ENCODE measurements around the gene SLC1A7. TPM values are rescaled to one million over a fixed set of nuclear protein-coding genes. Genes with fewer than 3 reads are reported as not detected.

SLC1A7 gene
- polyA plus RNA-seq, 1 donor (not counting 4 experiments of a cell fraction or from before 2014, with no cell fraction given): not detected

- no peaks in the 10 kb centered on the region for H3K36me3 ChIP-seq (ENCODE audit: control insufficient read depth in 2 of 2, extremely low read depth in 1 of 2, insufficient read depth in 2 of 2, low read length in 2 of 2)
- no peak overlapping the region for H3K27ac ChIP-seq (ENCODE audit: control insufficient read depth, insufficient read depth, low read length)
- H3K79me2 ChIP-seq (ENCODE audit: control insufficient read depth, insufficient read depth, low read length): no peaks in the 10 kb centered on the region
- FAIRE-seq (no peak), DNase-seq (ENCODE audit: low read depth, low spot score) (no peak)
- dilution Hi-C loops (cut with MboI; ENCODE audit: extremely low pct_ligation_motif_present, low sequenced_read_pairs): no loop called here
- H3K4me3 ChIP-seq (ENCODE audit: control insufficient read depth in 2 of 3, extremely low read depth in 1 of 3, insufficient read depth in 2 of 3, low read depth in 1 of 3, low read length in 3 of 3): no peak overlapping the region
- H3K4me1 ChIP-seq (ENCODE audit: control insufficient read depth, extremely low read depth, insufficient read depth, low read length): no peaks in the 10 kb centered on the region
- H3K9ac ChIP-seq (ENCODE audit: control insufficient read depth, extremely low read depth, insufficient read depth, low read length): no peak overlapping the region
- H3K9me1 ChIP-seq (ENCODE audit: control insufficient read depth, extremely low read depth, insufficient read depth, low read length): no peaks in the 10 kb centered on the region
- no peaks in the 10 kb centered on the region for H4K20me1 ChIP-seq (ENCODE audit: control insufficient read depth, extremely low read depth, insufficient read depth, low read length)
- H3K9me3 ChIP-seq (ENCODE audit: control insufficient read depth, low read depth, low read length): no peaks in the 10 kb centered on the region
- no peak overlapping the region for H3K4me2 ChIP-seq (ENCODE audit: control insufficient read depth, extremely low read depth, insufficient read depth, low read depth, low read length)
- TF ChIP-seq CTCF (optimal IDR thresholded peaks at IDR 0.05 in 1 of 3, IDR thresholded peaks at IDR 0.05 in 1 of 3, conservative IDR thresholded peaks at IDR 0.05 in 1 of 3; ENCODE audit: extremely low read depth in 1 of 3, insufficient read depth in 2 of 3, low read length in 3 of 3): no peak
- H3K27me3 ChIP-seq (ENCODE audit: control insufficient read depth, extremely low read depth, insufficient read depth, low read length): peaks cover 6% of the 10 kb centered on the region
- no peak overlapping the region for H2AFZ ChIP-seq (ENCODE audit: control insufficient read depth, low read length)
These were observed 16.6 kb downstream of the SLC1A7 start for GRCh38 chr1:53125623-53126360.

DNA sequence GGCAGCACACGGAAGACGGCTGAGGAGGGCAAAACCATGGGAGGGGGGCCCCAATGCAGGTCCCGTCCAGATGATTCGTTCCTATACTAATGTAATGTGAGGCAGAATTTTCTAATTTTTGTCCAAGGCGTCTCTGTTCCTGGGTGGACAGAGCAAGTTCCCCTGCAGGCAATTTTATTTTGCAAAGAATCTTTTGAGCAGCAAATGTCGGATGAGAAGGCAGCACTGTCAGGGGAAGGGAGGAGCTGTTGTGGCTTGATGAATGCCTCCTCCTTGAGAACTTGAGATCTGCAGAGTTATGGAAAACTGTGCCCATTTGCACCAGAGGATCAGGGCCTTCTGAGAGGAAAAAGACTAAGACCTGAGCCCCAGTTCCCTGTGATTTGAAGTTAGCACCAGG is 17.3 kb downstream of the SLC1A7 start:
- H3K4me1 ChIP-seq (ENCODE audit: control insufficient read depth, extremely low read depth, insufficient read depth, low read length): no peaks in the 10 kb centered on the region
- peaks cover 13% of the 10 kb centered on the region for H3K27me3 ChIP-seq (ENCODE audit: control insufficient read depth, extremely low read depth, insufficient read depth, low read length)
- TF ChIP-seq EZH2 (IDR thresholded peaks at IDR 0.05; ENCODE audit: low read length): no peak
- no peak for TF ChIP-seq CTCF (optimal IDR thresholded peaks at IDR 0.05 in 1 of 3, IDR thresholded peaks at IDR 0.05 in 1 of 3, conservative IDR thresholded peaks at IDR 0.05 in 1 of 3; ENCODE audit: extremely low read depth in 1 of 3, insufficient read depth in 2 of 3, low read length in 3 of 3)
- H3K4me2 ChIP-seq (ENCODE audit: control insufficient read depth, extremely low read depth, insufficient read depth, low read depth, low read length): no peak overlapping the region
- H3K36me3 ChIP-seq (ENCODE audit: control insufficient read depth in 2 of 2, extremely low read depth in 1 of 2, insufficient read depth in 2 of 2, low read length in 2 of 2): no peaks in the 10 kb centered on the region
- no peak for DNase-seq (ENCODE audit: low read depth, low spot score)
- no peak overlapping the region for H3K27ac ChIP-seq (ENCODE audit: control insufficient read depth, insufficient read depth, low read length)
- FAIRE-seq: no peak
- H3K9me1 ChIP-seq (ENCODE audit: control insufficient read depth, extremely low read depth, insufficient read depth, low read length): no peaks in the 10 kb centered on the region
- dilution Hi-C loops (cut with MboI; ENCODE audit: extremely low pct_ligation_motif_present, low sequenced_read_pairs): no loop called here
- H4K20me1 ChIP-seq (ENCODE audit: control insufficient read depth, extremely low read depth, insufficient read depth, low read length): no peaks in the 10 kb centered on the region
- no peaks in the 10 kb centered on the region for H3K79me2 ChIP-seq (ENCODE audit: control insufficient read depth, insufficient read depth, low read length)
- H3K9me3 ChIP-seq (ENCODE audit: control insufficient read depth, low read depth, low read length): no peaks in the 10 kb centered on the region
- H3K9ac ChIP-seq (ENCODE audit: control insufficient read depth, extremely low read depth, insufficient read depth, low read length): no peak overlapping the region
- H2AFZ ChIP-seq (ENCODE audit: control insufficient read depth, low read length): no peak overlapping the region
- no peak overlapping the region for H3K4me3 ChIP-seq (ENCODE audit: control insufficient read depth in 2 of 3, extremely low read depth in 1 of 3, insufficient read depth in 2 of 3, low read depth in 1 of 3, low read length in 3 of 3)

Data from keratinocyte (primary cell).